HG03521 (cell line): ENCODE data around the gene HNF4A.
"Not testable (repeated sequence)": the region's sequence is repeated elsewhere in the genome, so short reads cannot be mapped to it uniquely, and the experiment has no call there.

ENCODE experiments used
- ATAC-seq: cut with Tn5 transposase; IDR thresholded peaks from one replicate; pipeline ENCODE4 v1.9.1; 2021; ENCODE audit warnings: mild to moderate bottlenecking, moderate library complexity; ENCODE audit not compliant: unreplicated experiment

The HNF4A gene

DNA sequence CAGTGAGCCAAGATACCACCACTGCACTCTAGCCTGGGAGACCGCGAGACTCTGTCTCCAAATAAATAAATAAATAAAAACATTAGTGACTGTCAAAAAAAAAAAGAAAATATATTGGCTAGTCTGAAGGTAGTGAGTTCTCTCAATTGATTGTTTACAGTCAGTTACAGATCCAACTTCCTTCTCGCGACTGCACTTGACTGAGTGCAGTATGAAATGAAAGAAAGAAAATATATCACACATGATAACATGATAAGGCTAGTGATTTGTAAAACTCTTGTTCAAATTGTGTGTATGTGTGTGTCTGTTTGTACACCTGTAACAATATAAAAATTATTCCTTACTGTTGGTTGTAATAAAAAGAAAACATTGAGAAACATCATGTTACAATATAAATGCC is 10.8 kb upstream of the HNF4A start:
- no peak for ATAC-seq

DNA sequence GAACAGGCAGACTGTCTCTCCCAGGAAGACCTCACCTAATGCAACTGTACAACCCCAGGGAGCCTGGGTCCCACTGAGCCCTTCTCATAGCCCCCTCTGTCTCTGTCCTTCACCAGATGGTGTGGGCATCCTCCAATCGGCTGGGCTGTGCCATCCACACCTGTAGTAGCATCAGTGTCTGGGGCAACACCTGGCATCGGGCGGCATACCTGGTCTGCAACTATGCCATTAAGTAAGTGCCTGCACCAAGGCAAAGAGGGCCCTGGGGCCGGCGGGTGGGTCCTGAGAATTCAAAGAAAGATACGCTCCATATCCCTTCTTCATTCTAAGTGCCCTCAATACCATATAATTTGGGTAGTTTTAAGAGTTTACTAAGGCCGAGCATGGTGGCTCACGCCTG is 10.4 kb upstream of the HNF4A start:
- no peak for ATAC-seq

DNA sequence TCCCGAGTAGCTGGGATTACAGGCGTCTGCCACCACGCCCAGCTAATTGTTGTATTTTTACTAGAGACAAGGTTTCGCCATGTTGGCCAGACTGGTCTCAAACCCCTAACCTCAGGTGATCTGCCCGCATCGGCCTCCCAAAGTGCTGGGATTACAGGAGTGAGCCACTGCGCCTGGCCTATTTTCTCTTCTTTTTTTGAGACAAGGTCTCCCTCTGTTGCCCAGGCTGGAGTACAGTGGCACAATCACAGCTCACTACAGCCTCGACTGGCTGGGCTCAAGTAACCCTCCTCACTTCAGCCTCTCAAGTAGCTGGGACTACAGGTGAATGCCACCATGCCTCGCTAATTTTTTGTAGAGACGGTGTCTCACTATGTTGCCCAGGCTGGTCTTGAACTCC is 9.6 kb upstream of the HNF4A start:
- ATAC-seq, result not testable (repeated sequence)

DNA sequence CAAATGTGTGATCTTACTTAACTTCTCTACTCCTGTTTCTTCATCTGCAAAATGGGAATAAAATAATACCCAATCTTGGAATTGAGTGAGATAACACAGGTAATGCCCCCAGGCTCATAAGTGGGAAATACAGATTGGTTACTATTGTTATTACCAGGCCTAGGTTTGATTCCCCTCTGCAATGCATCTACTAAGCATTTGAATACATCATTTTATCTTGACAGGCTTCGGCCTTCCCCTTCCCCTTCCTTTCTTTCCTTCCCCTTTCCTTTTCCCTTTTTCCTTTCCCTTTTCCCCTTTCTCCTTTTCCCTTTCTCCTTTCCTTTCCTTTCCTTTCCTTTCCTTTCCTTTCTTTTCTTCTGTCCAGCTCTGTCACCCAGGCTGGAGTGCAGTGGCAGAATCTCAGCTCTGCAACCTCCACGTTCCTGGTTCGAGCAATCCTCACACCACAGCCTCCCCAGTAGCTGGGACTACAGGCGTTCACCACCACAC is 7.3 kb upstream of the HNF4A start:
- ATAC-seq, result no peak

DNA sequence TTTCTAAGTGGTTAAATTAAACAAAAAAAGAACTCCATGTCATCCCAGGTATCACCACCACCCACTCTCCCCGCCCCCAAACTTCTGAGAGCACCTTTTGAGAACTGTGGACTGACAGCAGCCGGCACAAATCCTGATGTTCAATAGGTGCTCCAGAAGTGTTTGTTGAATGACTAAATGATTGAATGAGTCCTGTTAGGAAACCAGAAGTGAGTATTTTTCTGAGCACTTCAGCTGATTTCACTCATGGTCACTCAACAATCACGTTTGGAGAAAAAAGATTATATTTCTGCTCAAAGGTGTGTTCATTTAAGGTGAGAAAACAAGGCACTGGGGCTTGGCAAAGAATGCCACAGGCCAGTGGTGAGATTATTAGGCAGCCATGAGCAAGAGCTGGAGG is 6.2 kb upstream of the HNF4A start:
- no peak for ATAC-seq

DNA sequence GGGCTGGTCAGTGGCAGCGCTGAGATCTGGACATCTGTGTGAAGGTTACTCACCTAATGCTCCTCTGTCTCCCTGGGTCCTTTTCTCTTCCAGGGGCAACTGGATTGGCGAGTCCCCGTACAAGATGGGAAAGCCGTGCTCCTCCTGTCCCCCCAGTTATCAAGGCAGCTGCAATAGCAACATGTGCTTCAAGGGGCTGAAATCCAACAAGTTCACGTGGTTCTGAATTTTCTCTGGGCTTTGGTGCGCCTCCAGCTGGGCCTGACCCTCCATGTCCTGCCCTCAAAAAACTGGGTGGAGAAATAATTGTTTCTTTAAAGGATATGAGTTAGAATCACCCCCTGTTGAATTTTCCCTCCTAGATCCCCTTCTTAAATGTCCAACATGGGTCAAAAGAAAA is 4.9 kb upstream of the HNF4A start:
- ATAC-seq, result no peak

DNA sequence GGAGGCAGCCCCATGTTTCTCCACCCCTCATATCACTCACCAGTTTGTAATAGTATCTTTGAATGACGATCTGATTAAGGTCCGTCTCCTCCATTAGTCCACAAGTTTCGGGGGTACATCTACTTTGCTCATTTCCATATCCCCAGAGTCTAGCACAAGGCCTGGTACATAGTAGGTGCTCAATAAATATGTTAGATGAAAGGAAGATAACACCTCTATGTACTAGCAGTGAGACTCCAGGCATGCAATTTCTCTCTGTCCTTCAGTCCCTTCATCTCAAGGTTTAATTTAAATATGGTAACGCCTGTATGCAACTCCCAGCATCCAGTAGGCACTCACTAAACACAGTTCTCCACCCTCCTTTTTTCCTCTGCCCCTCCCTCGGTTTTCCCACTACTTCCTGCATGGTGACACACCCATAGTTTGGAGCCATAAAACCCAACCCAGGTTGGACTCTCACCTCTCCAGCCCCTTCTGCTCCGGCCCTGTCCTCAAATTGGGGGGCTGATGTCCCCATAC is 461 bp upstream of the HNF4A start:
- ATAC-seq, result no peak

DNA sequence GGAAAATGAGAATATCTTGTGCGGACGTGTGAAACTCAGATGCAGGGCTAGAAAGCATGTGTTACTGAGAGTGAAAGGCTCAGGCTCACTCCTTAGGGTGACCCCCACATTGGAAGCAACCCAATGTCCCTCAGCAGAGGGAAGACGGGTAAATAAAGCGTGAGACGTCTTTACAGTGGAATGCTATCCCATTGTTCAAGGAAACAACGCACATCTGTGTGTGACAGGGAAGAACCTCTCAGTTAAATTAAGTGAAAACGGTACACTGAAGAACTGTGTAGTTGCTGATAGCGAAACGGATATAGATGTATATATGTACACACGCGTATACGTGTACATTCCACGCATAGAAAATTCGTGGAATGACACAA is 839 bp downstream of the HNF4A start:
- no peak for ATAC-seq

DNA sequence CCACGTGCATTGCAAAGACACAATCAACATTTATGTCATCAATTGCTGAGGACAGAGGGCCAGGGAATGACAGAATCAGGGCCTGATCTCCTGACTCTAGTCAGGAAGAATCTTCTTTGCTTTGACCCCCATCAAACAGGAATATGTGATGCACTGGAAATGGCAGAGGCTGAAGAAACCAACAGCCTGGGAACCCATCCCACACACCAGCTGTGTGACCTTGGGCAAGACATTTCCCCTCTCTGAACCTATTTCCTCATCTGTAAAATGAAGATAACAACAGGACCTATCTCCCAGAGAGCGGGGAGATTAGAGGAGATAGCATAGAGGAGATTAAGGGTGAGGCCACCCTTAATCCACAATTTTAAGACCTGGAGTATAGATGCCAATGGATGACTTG is 1.5 kb downstream of the HNF4A start:
- ATAC-seq, result no peak

DNA sequence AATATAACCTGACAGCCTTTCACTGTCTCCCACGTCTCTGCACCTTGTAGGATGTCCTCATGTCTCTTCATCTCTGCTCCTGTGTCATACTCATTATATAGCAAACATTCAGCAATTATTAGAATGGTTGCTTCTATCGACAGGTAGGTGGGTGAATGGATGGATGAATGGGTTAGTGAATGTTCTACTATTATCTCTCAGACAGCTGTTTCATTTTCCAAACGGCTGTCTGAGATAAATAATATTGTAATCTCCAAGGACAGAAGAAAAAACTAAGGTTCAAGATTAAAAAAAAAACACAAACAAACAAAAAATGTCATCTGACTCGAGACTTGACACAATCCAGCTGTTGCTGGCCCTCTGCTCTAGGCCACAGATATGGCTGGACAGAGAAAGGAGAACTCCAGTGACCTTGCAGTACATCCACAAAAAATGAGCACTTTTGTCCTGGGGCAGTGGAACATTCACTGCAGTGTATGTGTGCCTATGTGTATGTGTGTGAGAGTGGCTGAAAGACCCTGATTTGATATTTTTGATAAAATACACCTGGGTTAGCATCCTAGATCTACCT is 2.1 kb downstream of the HNF4A start:
- ATAC-seq, result no peak

DNA sequence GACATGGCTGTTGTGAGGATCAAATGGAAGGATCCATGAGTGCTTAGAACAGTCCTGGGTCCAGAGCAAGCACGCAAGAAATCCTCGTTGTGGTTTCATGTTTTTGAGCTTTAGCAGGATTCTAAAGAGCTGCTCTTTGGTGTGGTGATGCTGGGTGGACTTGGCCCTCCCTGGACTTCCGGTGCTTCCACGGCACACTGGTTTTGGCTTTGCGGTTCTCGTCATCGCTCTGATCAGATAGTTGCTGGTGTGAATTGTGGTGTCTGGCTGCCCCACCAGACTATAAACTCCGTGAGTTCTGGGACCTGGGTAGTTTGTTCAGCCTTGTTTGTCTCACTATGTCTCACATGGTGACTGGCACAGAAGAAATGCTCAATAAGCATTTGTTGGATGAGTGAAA is 3.3 kb downstream of the HNF4A start:
- no peak for ATAC-seq

DNA sequence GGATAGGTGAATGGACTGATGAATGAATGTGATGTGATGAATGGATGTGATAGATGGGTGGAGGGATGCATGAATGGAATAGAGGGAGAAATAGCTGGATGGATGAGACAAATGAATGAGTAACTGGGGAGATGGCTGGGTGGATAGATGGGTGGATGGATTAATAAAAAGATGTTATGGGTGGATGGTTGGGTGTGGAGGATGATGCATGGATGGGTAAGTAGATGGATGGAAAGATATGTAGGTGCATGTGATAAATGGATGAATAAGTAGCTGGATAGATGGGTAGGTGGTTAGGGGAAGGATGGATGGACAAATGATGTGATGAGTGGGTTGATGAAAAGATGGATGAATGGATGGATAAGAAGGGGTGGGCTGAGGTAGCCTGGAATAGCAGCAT is 4.7 kb downstream of the HNF4A start:
- ATAC-seq, result no peak

DNA sequence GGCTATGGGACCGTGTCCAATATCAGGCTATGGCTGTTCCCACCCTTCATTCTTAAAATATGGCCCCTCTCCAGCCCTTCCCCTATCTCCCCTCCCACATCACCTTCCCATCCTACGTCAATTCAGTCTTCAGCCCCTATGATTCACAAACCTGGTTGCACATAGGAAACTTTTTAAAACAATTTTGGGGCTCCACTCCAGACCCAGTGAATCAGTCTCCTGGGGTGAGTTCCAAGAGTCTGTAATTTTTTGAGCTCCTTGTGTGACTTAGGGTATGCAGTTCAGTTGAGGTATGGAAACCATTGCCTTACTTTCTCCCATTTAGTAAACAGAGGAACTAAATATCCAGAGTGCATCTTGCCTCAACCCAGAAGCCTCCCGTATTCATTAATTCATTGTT is 5.5 kb downstream of the HNF4A start:
- ATAC-seq, result no peak

DNA sequence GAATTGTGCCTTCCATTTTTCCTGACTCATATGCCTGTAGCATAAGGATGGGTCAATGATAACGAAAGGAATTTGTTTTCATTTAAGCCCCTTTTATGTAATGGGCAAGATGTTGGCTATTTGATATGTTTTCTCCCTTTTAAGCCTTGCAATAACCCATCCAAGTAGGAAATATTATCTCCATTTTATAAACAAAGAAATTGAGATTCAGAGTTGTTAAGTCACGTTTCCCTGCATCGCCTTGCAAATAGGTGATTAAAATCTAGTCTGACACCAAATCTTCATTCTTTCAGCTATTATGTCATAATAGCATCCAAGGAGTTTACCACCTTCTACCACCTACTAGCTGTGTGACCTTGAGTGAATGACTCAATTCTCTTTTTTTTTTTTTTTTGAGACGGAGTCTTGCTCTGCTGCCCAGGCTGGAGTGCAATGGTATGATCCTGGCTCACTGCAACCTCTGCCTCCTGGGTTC is 7.0 kb downstream of the HNF4A start:
- ATAC-seq, result no peak

DNA sequence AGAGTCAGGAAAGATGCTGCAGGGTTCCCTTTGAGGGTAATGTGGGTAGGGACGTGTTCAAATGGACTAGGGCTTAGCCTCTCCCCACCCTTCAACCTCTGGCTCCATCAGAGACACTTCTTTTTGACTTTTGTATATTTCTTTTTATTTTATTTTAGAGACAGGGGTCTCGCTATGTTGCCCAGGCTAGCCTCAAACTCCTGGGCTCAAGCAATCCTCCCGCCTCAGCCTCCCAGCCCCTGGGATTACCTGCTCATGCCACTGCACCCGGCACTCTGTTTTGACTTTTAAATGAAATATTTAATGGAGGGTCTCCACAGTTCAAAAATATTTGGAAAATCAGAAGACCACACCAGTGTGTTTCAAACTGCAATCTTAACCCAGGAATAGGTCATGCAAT is 8.6 kb downstream of the HNF4A start:
- ATAC-seq, result no peak

DNA sequence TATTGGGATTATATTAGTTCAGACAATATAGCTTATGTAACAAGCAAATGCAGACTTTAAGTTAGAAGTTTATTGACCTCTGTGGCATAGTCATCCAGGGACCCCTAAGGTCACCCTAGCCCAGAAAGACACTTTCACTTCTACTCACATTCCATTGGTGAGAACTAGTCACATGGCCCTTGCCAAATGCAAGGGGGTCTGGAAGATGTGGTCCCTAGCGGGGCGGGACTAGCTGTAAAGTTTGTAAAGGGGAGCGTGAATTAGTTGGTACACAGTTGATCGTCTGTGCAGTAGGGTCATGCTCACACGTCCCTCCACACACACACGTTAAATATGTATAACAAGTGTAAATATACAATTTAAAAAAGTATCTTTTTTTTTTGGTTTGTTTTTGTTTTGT is 9.3 kb downstream of the HNF4A start:
- no peak for ATAC-seq

DNA sequence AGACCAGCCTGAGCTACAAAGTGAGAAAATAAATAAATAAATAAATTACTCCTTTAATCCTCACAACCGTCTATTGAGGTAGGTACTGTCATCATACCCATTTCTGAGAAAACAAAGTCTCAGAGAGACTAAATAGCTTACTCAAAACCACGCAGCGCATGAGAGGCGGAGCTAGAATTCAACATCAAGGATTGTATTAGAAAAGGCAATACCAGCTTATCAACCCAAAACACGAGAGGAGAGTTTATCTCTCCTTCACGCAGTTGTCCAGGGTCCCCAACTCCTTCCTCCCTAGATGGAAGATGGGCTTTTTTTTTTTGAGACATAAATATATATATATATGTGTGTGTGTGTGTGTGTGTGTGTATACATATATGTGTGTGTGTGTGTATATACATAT is 12.2 kb downstream of the HNF4A start:
- no peak for ATAC-seq

DNA sequence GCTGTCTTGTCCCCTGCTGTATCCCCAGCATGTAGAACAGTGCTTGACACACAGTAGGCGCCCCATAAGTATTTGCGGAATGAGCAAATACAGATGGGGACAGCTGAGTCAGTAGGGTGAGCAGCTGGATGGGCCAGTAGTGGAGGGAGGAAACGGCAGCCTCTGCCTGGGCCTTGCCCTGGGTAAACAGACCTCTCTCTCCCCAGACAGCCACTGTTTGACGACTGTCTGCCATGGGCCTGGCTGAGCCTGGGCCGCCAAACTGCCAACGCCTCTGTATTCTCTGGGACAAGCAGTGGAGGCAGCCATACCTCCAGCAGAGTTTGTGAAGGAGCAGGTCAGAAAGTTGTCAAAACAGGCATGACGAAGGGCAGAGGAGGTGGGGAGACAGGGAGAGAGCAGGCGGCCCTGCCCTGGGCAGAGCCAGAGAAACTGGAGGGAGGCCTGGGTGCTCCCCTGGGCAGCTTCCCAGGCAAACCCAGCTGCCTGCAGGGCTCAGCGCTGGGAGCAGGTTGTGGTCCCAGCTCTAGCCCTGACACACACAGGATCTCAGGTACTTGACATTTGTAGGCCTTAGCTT is 15.2 kb downstream of the HNF4A start:
- ATAC-seq, result no peak

DNA sequence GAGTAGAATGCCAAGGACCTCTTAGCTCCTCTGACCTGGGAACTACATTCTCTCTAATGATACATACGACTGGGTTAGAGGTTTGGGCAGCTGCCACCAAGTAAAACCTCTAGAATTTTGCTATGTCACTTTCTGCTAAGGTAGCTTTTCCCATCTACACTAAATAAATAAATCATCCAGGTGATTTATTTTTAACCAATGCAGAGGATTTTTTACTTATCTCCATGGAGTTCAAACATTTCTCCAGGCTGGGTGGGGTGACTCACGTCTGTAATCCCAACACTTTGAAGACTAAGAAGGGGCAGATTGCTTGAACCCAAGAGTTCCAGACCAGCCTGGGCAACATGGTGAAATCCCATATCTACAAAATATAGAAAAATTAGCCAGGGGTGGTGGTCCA is 27.1 kb downstream of the HNF4A start:
- no peak for ATAC-seq

DNA sequence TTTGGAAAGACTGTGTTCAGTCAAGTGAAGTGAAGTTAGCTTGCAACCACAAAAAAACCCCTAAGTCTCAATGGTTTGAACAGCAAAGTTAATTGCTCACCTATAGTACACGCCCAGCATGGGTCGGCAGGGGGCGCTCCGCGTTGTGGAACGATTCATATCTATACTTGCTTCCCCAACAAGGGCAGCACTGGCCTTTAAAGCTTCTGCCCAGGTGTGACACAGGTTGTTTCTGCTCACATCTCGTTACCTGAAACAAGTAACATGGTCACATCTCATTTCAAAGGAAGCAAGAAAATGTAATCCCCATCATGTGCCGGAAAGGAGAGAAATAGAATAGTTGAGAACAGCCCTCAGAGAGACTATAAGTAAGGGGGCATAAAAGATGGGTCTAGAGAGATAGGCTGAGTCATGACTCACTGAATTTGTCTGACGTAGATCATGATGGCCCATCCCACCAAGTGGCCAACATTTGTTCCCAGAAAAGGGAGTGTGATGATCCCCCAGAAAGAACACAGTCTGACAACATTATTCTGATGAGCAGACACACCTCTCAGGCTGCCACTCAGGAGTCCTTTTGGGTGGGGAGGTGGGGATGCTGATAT is 29.0 kb downstream of the HNF4A start:
- no peak for ATAC-seq

DNA sequence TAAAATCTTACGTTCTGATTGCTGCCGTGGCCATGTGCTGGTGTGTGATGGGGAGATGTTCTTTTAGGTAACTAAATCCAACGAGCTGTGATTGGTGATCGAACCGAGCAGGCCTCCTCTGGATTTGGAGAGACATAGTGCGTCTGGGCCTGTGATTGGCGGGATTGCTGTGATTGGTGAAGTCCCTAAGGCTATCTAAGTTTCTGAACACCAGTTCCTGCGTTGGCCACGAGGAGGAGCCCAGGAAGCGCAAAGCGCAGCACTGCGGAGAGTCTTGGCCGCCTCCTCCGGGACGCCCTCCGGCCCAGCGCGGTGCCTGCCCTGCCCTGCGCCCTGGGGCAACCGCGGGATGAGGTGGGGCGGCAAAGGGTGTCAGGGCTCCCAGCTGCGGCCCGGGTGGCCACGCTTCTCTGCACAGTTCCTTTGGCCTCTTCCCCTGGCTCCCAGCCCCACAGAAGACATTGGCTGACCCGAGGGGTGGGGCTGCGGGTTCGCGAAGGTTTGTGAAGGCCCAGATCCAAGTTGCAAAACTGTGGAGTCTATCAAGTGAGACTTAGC is 33.0 kb downstream of the HNF4A start:
- ATAC-seq, result no peak

DNA sequence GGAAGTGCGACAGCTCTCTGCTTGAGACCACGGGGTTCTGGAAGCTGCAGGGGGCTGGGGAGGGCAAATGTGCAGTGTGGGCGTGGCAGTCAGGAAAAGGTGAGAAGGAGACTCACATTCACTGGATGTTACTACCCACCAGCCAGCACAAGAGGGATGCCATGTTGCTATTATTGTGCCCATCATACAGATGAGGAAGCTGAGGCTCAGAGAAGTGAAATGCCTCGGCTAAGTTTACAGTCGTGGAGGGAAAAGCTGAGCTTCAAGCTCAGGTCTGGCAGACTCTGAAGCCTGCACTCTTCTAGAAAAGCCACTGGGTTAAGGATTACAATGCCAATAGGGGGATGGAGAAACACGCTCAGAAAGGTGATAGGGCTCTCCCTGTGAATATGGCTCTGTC is 34.4 kb downstream of the HNF4A start:
- ATAC-seq, result no peak
